GM10266 (cell line): ENCODE measurements around the gene TAF5.
A peak's percentile ranks its signal among the peaks of the same experiment; 100 is the strongest.
"Not testable (repeated sequence)": the region's sequence is repeated elsewhere in the genome, so short reads cannot be mapped to it uniquely, and the experiment has no call there.

Source experiments
- DNase-seq: peaks from one replicate; pipeline ENCODE4 v3.0.0; 2012; ENCODE audit errors: extremely low spot score
- CTCF ChIP-seq: IDR thresholded peaks from 2 replicates; pipeline ENCODE4 v1.5.1; 2012; ENCODE audit warnings: mild to moderate bottlenecking, low read depth; ENCODE audit not compliant: control insufficient read depth, insufficient read depth; ENCODE audit errors: missing control alignments

TAF5 gene

GRCh38 chr10:103350517-103351260, 17.1 kb upstream of the TAF5 start, which contains the start of gene PCGF6:
Gene PCGF6, minus strand, starts transcription at chr10:103351140. Its CDS starts 74 bp downstream, at chr10:103351066.
- peak; percentile 95 for DNase-seq
- TF ChIP-seq CTCF = no peak

- no peak for DNase-seq
- no peak for TF ChIP-seq CTCF
Observed at GRCh38 chr10:103353281-103353680, 14.5 kb upstream of the TAF5 start.

GRCh38 chr10:103354567-103354966, 13.2 kb upstream of the TAF5 start:
- not testable (repeated sequence) for DNase-seq

- DNase-seq = no peak
- no peak for TF ChIP-seq CTCF
Observed at GRCh38 chr10:103355906-103356599, 11.7 kb upstream of the TAF5 start.

- not testable (repeated sequence) for DNase-seq
Observed at GRCh38 chr10:103359493-103359892, 8.3 kb upstream of the TAF5 start.

- not testable (repeated sequence) for DNase-seq
Observed at GRCh38 chr10:103360791-103361190, 7.0 kb upstream of the TAF5 start.

GRCh38 chr10:103367379-103367781, 396 bp upstream of the TAF5 start:
- DNase-seq = no peak
- no peak for TF ChIP-seq CTCF

- TF ChIP-seq CTCF = no peak
- DNase-seq = peak; percentile 26
Observed at GRCh38 chr10:103373544-103373943, 5.8 kb downstream of the TAF5 start.

- DNase-seq = no peak
- no peak for TF ChIP-seq CTCF
Observed at GRCh38 chr10:103374263-103374662, 6.5 kb downstream of the TAF5 start.
